ENCODE results near the gene TMTC1.

Gene TMTC1

DNA sequence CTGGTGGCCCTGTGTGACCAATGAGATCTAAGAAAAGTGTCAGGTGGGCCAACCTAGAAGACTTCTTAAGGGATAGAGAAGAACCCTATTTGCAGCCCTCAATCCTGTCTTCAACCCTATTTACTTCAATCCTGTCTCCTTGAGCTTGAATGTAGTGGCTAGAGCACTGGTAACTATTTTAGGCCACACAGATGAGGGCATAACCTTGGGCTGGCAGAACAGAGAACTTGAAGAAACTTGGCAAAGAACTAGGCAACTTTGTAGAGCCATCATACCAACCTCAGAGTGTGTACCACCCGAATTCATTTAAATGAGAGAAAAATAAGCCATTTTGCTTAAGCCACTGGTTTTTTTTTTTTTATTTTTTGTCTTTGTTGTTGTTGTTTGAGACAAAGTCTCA, 94.8 kb downstream of the TMTC1 start:
- no peak for FAIRE-seq

DNA sequence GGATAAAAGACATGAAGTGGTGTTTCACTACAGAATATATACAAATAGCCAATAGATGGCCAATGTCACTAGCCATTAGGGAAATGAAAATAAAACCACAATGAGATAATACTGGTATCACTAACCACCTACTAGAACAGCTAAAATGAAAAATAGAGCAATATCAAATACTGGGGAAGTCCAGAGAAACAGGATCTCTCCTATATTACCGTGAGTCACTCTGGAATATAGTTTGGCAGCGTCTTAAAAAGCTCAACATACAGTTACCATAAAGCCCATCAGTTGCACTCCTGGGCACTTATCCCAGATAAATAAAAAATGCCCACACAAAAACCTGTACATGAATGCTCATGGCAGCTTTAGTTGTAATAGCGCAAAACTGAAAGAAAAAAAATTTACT, 101.7 kb downstream of the TMTC1 start:
- no peak for FAIRE-seq
- no peak for DNase-seq (ENCODE audit: extremely low spot score, insufficient read length, low read depth)

More for the DNA sequence above, 94.8 kb downstream of the TMTC1 start:
- no peak for DNase-seq (ENCODE audit: extremely low spot score, insufficient read length, low read depth)

DNA sequence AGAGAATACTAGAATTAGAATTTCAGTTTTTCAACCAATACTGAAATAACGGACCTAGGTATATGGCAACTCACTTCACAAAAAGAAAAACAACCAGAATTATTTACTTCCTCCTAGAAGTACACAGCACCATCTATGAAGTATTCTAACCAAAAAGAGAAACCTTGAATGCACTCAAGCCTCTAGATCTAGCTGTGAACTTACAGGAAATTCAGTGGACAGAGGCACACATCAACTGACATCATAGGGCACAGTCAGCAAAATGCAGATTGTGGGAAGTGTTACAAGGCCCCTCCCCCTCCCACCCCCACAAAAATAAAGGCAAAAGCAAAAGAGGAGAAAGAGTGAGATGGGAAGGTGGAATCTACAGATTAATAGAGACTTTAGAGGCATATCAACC, 102.4 kb downstream of the TMTC1 start:
- FAIRE-seq (no peak), DNase-seq (ENCODE audit: extremely low spot score, insufficient read length, low read depth) (no peak)

- FAIRE-seq (no peak), DNase-seq (ENCODE audit: extremely low spot score, insufficient read length, low read depth) (no peak)
Observed at GRCh38 chr12:29676676-29677075, 107.1 kb downstream of the TMTC1 start.

- DNase-seq (ENCODE audit: extremely low spot score, insufficient read length, low read depth) (no peak), FAIRE-seq (no peak)
Observed at GRCh38 chr12:29674463-29674862, 109.3 kb downstream of the TMTC1 start.

GRCh38 chr12:29673346-29673745, 110.4 kb downstream of the TMTC1 start:
- no peak for DNase-seq (ENCODE audit: extremely low spot score, insufficient read length, low read depth)
- no peak for FAIRE-seq

GRCh38 chr12:29672580-29672979, 111.2 kb downstream of the TMTC1 start:
- FAIRE-seq (no peak), DNase-seq (ENCODE audit: extremely low spot score, insufficient read length, low read depth) (no peak)

- no peak for FAIRE-seq
Observed at GRCh38 chr12:29671742-29672141, 112.0 kb downstream of the TMTC1 start.

GRCh38 chr12:29667011-29667410, 116.7 kb downstream of the TMTC1 start:
- DNase-seq (ENCODE audit: extremely low spot score, insufficient read length, low read depth) (no peak), FAIRE-seq (no peak)

More at GRCh38 chr12:29671742-29672141, 112.0 kb downstream of the TMTC1 start:
- DNase-seq (ENCODE audit: extremely low spot score, insufficient read length, low read depth), result no peak

GRCh38 chr12:29665107-29665506, 118.6 kb downstream of the TMTC1 start:
- DNase-seq (ENCODE audit: extremely low spot score, insufficient read length, low read depth) (no peak), FAIRE-seq (no peak)

- FAIRE-seq, result no peak
Observed at GRCh38 chr12:29662734-29663323, 120.9 kb downstream of the TMTC1 start.

DNA sequence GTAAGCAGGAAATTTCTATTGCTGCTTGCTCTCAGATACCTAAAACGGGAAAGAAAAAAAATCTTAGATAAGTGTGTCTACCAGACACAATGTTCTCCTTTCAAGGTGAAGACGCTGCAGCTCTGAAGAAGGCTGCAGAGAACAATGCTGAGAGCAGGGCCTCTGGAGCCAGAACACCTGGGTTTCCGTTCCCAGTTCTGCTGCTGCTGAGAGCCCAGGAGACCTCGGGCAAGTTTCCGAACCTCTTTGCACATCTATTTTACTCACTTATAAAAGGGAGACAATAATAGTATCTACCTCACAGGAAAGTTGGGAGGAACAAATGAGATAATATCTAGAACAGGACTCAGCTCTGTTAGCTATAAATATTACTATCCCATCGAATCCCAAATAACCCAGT, 122.9 kb downstream of the TMTC1 start:
- FAIRE-seq (no peak), DNase-seq (ENCODE audit: extremely low spot score, insufficient read length, low read depth) (no peak)

More at GRCh38 chr12:29662734-29663323, 120.9 kb downstream of the TMTC1 start:
- DNase-seq (ENCODE audit: extremely low spot score, insufficient read length, low read depth), result no peak

- FAIRE-seq, result no peak
- DNase-seq (ENCODE audit: extremely low spot score, insufficient read length, low read depth), result no peak
Observed at GRCh38 chr12:29656762-29657538, 126.8 kb downstream of the TMTC1 start.

GRCh38 chr12:29655861-29656260, 127.9 kb downstream of the TMTC1 start:
- FAIRE-seq (no peak), DNase-seq (ENCODE audit: extremely low spot score, insufficient read length, low read depth) (no peak)

DNA sequence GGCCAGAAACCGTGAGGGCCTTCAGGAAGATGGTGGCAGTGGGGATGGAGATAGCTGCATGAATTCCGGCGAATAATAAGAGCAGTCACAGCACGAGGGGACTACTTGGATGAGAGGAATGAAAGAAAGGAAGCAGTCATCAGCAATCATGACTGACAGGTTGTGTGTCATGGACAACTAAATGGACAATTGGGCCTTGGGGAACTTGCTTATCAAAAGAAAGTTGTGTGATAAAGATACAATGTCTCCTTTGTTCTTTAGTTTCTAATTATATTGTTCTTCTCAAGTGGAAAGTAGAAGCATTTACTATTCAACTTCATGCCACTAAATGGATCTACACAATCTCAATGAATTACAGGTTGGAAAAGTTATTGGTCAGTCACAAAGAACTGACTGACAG, 130.5 kb downstream of the TMTC1 start:
- no peak for DNase-seq (ENCODE audit: extremely low spot score, insufficient read length, low read depth)
- FAIRE-seq, result no peak

DNA sequence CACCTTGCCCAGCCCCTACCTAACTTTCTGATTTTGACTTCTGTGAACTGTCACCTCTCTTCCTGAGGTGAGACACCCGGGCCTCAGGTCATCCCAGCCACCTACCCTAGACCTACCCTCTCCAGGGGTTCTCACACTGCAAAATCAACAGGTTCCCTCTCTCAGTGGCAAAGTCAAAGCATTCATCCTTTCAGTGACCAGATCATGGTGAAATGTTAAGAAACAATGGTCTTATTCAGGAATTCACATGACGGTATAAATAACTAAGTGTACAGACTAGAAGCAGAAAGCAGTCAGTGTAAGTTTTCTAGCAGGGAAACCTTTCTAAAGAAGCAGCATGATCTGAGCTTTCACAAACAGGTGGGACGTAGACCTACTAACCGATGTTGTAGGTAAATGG, 133.4 kb downstream of the TMTC1 start:
- FAIRE-seq (no peak), DNase-seq (ENCODE audit: extremely low spot score, insufficient read length, low read depth) (no peak)

GRCh38 chr12:29649722-29650121, 134.0 kb downstream of the TMTC1 start:
- FAIRE-seq (no peak), DNase-seq (ENCODE audit: extremely low spot score, insufficient read length, low read depth) (no peak)

DNA sequence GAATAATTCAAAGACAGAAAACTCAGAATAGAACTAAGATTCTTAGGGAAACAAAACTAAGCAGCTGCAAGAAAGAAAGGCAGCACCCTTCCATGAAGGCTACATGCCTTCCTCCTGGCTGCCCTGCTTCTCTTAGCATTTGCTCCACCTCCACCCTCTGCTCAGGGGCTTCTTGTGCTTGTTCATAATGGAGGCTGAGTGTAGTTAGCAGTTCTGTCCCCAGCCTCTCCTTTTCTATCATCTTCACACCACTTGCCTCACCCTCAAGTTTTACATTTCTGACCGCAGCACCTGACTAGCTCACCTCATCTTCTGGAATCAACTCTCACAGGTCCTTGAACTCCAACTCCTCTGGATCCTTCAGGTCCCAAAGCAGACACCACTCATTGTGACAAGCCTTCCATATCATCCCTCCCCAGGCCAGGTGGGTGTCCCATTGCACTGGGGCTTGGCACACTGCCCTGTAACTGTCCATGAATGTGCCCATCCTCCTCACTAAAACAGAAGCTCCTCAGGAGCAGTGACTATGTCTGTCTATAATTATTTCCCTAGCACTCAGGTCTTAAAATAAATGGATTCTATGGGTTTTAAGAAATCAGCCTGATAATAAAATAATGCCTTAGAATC, 139.1 kb downstream of the TMTC1 start:
- no peak for FAIRE-seq

GRCh38 chr12:29640589-29641345, 143.0 kb downstream of the TMTC1 start:
- FAIRE-seq (no peak), DNase-seq (ENCODE audit: extremely low spot score, insufficient read length, low read depth) (no peak)

More for the DNA sequence above, 139.1 kb downstream of the TMTC1 start:
- DNase-seq (ENCODE audit: extremely low spot score, insufficient read length, low read depth), result no peak

DNA sequence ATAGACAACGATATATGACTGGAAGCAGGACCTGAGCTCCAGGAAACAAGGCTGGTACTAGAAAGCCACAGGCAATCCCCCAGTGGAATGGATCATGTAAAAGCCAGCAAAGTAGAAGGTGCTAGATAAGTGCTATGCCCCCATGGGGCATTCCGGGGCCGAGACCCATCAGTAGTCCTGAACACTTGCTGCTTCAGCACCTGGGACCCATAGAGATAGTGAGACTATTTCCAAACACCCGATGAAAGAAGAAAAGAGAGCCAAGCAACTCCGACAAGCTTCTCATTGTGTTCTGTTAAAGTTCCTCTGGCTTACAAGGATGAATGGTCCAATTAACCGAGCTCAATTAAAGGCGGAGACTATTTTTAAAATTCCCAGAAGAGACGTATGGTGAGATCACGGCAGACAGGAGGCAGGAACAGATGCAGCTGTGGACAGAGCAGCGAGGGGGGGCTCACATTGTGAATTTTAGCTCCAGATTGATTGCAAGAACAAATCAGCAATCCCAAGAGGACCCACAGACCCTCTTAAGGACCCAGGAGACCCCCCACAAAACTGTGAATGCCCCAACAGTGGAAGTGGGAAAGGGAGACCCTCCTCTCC, 143.7 kb downstream of the TMTC1 start:
- no peak for DNase-seq (ENCODE audit: extremely low spot score, insufficient read length, low read depth)
- no peak for FAIRE-seq

All from GM18507 (cell line).